ENCODE results near the gene MTFR1L.

MTFR1L gene

DNA sequence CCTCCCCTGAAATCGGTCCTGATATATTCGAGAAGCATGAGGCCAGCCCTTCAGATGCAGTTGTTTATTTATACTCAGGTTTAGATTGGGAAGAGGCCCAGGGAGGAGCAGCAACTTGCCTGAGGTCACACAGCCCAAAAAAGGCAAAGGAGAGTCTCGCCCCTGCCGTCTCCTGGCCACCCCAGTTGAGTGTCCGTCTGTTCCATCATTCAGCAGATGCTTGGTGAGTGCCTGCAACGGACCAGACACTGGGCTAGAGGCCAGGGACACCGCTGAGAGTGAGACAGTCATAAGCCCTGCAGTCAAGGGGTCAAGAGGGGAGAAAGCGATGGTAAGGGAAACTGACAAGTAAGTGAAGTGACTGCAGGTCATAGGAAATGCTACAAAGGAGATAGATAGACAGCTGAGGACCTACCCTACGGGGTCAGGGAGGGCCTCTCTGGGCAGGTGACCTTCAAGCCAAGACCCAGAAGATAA lies 35.1 kb upstream of the MTFR1L start:
- no peak for ATAC-seq
- Mint-ChIP-seq H3K27ac (no peak overlapping the region), H3K9me3 (no peaks in the 10 kb centered on the region), H3K4me3 (no peak overlapping the region), H3K4me1 (peaks cover 21% of the 10 kb centered on the region), H3K27me3 (no peaks in the 10 kb centered on the region)
- DNase-seq = no peak

- H3K4me1 Mint-ChIP-seq = peaks cover 28% of the 10 kb centered on the region
- H3K4me3 Mint-ChIP-seq = no peak overlapping the region
Measured at GRCh38 chr1:25785333-25786067, 34.3 kb upstream of the MTFR1L start.

DNA sequence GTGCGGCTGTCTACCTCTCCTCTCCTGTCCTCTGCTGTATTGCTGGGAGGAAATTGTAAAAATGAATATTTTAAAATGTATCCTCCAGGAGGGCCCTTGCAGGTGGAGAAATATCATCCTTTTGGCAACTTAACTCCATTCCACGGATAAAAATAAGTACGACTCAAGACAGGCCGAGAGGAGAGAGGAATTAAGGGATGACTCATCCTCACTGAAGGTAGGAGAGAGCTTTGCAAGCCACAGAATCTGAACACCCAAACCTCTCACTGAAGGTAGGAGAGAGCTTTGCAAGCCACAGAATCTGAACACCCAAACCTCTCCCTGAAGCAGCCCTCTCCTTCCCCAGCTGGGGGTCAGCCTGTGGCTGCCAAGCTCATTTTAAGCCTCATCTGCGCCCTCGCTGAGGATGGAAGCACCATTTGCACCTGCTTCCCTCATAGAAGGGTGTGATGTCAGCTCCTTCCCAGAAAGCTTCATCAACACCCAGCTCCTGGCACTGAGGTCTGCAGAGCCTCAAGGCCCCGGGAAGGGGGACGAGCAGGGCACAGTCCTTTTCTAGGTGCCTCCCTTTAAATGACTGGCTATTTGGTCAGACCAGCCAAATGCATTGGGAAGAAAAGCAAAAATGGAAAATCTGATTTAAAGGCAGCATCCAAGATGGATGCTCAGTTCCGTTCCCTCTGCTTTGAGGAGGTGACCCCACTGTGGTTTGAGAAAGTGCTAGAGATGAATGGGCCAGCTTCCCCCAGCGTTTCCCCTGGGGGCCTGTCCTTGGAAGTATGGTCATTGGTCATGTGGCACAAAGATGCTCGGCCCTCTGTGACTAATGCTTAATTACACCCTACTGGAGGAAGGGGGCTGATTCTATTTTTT lies 32.6 kb upstream of the MTFR1L start:
- Mint-ChIP-seq H3K4me3 (no peak overlapping the region), H3K27ac (no peak overlapping the region), H3K9me3 (no peaks in the 10 kb centered on the region), H3K27me3 (no peaks in the 10 kb centered on the region), H3K4me1 (peaks cover 22% of the 10 kb centered on the region)
- DNase-seq (no peak), ATAC-seq (no peak)

More at GRCh38 chr1:25785333-25786067, 34.3 kb upstream of the MTFR1L start:
- peak overlapping the region in 1 of 2 donors; percentile 84 for H3K27ac Mint-ChIP-seq
- no peaks in the 10 kb centered on the region for H3K27me3 Mint-ChIP-seq
- ATAC-seq (no peak), DNase-seq (no peak)
- H3K9me3 Mint-ChIP-seq = no peaks in the 10 kb centered on the region

- DNase-seq = no peak
- Mint-ChIP-seq H3K9me3 (no peaks in the 10 kb centered on the region), H3K27ac (no peak overlapping the region), H3K4me3 (no peak overlapping the region), H3K27me3 (no peaks in the 10 kb centered on the region), H3K4me1 (peaks cover 18% of the 10 kb centered on the region)
- ATAC-seq = no peak
Measured at GRCh38 chr1:25787760-25788166, 32.0 kb upstream of the MTFR1L start.

- peaks cover 38% of the 10 kb centered on the region for H3K4me1 Mint-ChIP-seq
- no peaks in the 10 kb centered on the region for H3K27me3 Mint-ChIP-seq
- ATAC-seq (no peak), DNase-seq (no peak)
- peak overlapping the region in 1 of 2 donors; percentile 44 for H3K27ac Mint-ChIP-seq
- H3K4me3 Mint-ChIP-seq = no peak overlapping the region
- H3K9me3 Mint-ChIP-seq = no peaks in the 10 kb centered on the region
Measured at GRCh38 chr1:25790472-25790871, 29.3 kb upstream of the MTFR1L start.

DNA sequence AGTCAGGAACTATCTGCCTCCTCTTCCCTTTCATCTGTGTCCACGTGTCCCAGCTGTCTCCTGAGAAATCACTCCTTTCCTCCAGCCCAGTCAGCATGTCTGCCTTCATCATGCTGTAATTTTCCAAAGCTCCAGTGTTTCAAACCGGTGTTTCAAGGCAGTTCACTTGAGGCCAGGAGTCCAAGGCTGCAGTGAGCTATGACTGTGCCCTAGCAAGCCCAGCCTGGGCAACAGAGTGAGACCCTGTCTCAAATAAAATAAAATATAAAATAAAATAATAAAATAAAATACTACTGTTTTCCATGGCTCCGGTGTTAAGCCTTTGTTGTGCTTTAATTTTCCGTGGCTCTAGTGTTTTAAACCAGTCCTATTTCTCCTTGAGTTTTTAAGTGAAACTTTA lies 27.6 kb upstream of the MTFR1L start:
- H3K4me3 Mint-ChIP-seq = no peak overlapping the region
- H3K4me1 Mint-ChIP-seq = peaks cover 47% of the 10 kb centered on the region
- no peak overlapping the region for H3K27ac Mint-ChIP-seq

GRCh38 chr1:25793585-25794170 lies 26.1 kb upstream of the MTFR1L start:
- no peaks in the 10 kb centered on the region for H3K27me3 Mint-ChIP-seq
- peak overlapping the region in 1 of 2 donors; percentile 23 for H3K27ac Mint-ChIP-seq
- no peak overlapping the region for H3K4me3 Mint-ChIP-seq
- ATAC-seq (no peak), DNase-seq (no peak)
- peaks cover 57% of the 10 kb centered on the region for H3K4me1 Mint-ChIP-seq
- no peaks in the 10 kb centered on the region for H3K9me3 Mint-ChIP-seq

More for the DNA sequence above, 27.6 kb upstream of the MTFR1L start:
- DNase-seq = no peak
- ATAC-seq = no peak
- no peaks in the 10 kb centered on the region for H3K27me3 Mint-ChIP-seq
- no peaks in the 10 kb centered on the region for H3K9me3 Mint-ChIP-seq

GRCh38 chr1:25794325-25794724 lies 25.4 kb upstream of the MTFR1L start:
- H3K27ac Mint-ChIP-seq = peak overlapping the region in 1 of 2 donors; percentile 42

DNA sequence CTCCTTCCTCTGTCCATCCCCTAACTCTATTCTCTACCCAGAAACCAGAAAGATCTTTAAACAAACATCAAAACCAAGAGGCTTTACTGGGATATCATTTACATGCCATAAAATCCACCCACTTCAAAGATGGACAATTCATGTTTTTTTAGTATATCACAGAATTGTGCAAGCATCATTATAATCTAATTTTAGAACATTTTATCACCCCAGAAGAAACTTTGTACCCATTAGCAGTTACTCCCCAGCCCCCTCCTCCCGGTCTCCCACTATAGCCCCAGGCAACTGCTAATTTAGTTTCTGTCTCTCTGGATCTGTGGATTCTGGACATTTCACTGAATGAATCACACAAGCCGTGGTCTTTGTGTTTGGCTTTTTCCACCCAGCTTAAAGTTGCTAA lies 24.5 kb upstream of the MTFR1L start:
- peaks cover 64% of the 10 kb centered on the region for H3K4me1 Mint-ChIP-seq
- H3K27me3 Mint-ChIP-seq = no peaks in the 10 kb centered on the region
- H3K4me3 Mint-ChIP-seq = no peak overlapping the region
- H3K27ac Mint-ChIP-seq = no peak overlapping the region
- no peak for DNase-seq
- no peaks in the 10 kb centered on the region for H3K9me3 Mint-ChIP-seq
- ATAC-seq = no peak

More at GRCh38 chr1:25794325-25794724, 25.4 kb upstream of the MTFR1L start:
- no peak for ATAC-seq
- peaks cover 63% of the 10 kb centered on the region for H3K4me1 Mint-ChIP-seq
- no peak overlapping the region for H3K4me3 Mint-ChIP-seq
- no peaks in the 10 kb centered on the region for H3K27me3 Mint-ChIP-seq
- no peak for DNase-seq
- H3K9me3 Mint-ChIP-seq = no peaks in the 10 kb centered on the region

DNA sequence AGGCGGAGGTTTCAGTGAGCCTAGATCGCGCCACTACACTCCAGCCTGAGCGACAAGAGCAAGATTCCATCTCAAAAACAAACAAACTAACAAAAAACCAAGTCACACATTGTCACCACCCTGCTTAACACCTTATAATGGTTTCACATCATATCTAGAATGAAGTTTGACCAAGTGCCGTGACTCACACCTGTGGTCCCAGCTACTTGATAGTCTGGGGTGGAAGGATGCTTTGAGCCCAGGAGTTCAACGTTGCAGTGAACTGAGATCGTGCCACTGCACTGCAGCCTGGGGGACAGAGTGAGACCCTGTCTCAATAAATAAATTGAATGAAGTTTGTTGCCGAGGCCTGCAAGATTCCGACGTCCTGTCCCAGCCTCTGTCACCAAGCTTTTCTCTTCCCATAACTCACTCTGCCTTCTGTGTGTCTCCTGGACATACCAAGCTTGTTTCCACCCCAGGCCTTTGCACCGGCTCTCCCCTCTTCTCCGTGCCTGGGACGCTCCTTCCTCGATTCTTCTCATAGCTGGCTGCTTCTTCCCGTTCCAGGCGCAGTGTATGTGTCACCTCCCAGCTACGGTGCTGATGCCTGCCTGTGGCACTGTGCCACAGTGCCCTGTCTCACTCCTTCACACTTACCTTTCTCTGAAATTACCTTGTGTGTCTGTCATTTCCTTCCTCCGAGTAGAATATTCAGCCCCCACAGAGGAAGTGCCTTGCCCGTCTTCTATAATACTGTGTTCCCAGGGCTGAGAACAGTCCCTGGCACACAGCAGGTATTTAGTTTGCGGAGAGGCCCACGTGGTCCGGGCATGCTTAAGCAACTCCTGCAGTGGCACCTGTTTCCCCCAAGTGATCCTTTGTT lies 23.6 kb upstream of the MTFR1L start:
- H3K27ac Mint-ChIP-seq = peak overlapping the region in 1 of 2 donors; percentile 90

GRCh38 chr1:25796811-25797458 lies 22.8 kb upstream of the MTFR1L start:
- H3K27ac Mint-ChIP-seq = peak overlapping the region in 1 of 2 donors; percentile 90
- H3K27me3 Mint-ChIP-seq = no peaks in the 10 kb centered on the region
- H3K4me3 Mint-ChIP-seq = peak overlapping the region; percentile 66 to 68
- ATAC-seq = peak; percentile 58
- no peaks in the 10 kb centered on the region for H3K9me3 Mint-ChIP-seq
- H3K4me1 Mint-ChIP-seq = peaks cover 74% of the 10 kb centered on the region
- DNase-seq = peak; percentile 69 to 76

More for the DNA sequence above, 23.6 kb upstream of the MTFR1L start:
- H3K9me3 Mint-ChIP-seq = no peaks in the 10 kb centered on the region
- ATAC-seq (peak; percentile 87), DNase-seq (peak; percentile 43 to 74)
- peak overlapping the region; percentile 66 to 68 for H3K4me3 Mint-ChIP-seq
- peaks cover 69% of the 10 kb centered on the region for H3K4me1 Mint-ChIP-seq
- H3K27me3 Mint-ChIP-seq = no peaks in the 10 kb centered on the region

GRCh38 chr1:25797939-25798338 lies 21.8 kb upstream of the MTFR1L start:
- no peaks in the 10 kb centered on the region for H3K27me3 Mint-ChIP-seq
- DNase-seq = peak in 1 of 2 donors; percentile 50
- no peak overlapping the region for H3K27ac Mint-ChIP-seq
- H3K4me1 Mint-ChIP-seq = peaks cover 84% of the 10 kb centered on the region
- ATAC-seq = no peak
- no peaks in the 10 kb centered on the region for H3K9me3 Mint-ChIP-seq
- peak overlapping the region in 1 of 2 donors; percentile 51 for H3K4me3 Mint-ChIP-seq

- Mint-ChIP-seq H3K4me1 (peaks cover 84% of the 10 kb centered on the region), H3K27me3 (no peaks in the 10 kb centered on the region), H3K4me3 (peak overlapping the region; percentile 24 to 70), H3K9me3 (no peaks in the 10 kb centered on the region), H3K27ac (peak overlapping the region in 1 of 2 donors; percentile 89)
- ATAC-seq (no peak), DNase-seq (no peak)
Measured at GRCh38 chr1:25798666-25799351, 20.9 kb upstream of the MTFR1L start.

Data from stimulated activated naive CD8-positive, alpha-beta T cell treated with anti-CD3 and anti-CD28 coated beads, Interleukin-15, amount 100 ng/mL, for 72 hours (primary cell).